HCT116 (cell line): ENCODE results near the gene SF3B4. TPM values are rescaled to one million over a fixed set of nuclear protein-coding genes. Genes with fewer than 3 reads are reported as not detected.

Experiments
- ATAC-seq: fragments of 200-7000 bp; cut with Tn5 transposase; 2 replicates; pipeline ENCODE4 v1.9.1; 2020; ENCODE audit warnings: mild to moderate bottlenecking, moderate library complexity
- BruUV-seq: library from RNA; stranded (reverse); fragments of 400-500 nt; replicated peaks from 2 replicates; lab custom pipeline; 2021; lab: Mats Ljungman, UMichigan
- CTCF ChIA-PET: fragments of 300-600 bp; sonication (Branson Sonifier 250); formaldehyde crosslinking; loops from one replicate; lab custom pipeline; 2021; ENCODE audit warnings: antibody characterized with exemption; lab: Charles Lee
- POLR2A ChIA-PET: fragments of 300-600, 350-600 bp; sonication (Branson Sonifier 250); formaldehyde crosslinking; loops from one replicate; lab custom pipeline; 2021; ENCODE audit warnings: antibody characterized with exemption; lab: Charles Lee
- RAD21 ChIA-PET, 2 experiments: fragments of 300-600 bp; sonication (Branson Sonifier 250); formaldehyde crosslinking; loops; one replicate each; lab custom pipeline; 2023; ENCODE audit warnings: low total read pairs in 2 of 2; ENCODE audit not compliant: uncharacterized antibody in 2 of 2, unreplicated experiment in 2 of 2, low non-redundant PET in 1 of 2; lab: Charles Lee
- DNase-seq: peaks from one replicate; pipeline ENCODE4 v3.0.0-alpha.2; 2010; ENCODE audit warnings: low read depth, low spot score
- H2AFZ ChIP-seq: fragments of 200-600 bp; shearing (Covaris generic), sonication (generic); 2 replicates; pipeline ENCODE4 v1.6.1; 2017; ENCODE audit warnings: low read depth, mixed run types, mixed read lengths, antibody characterized with exemption, low read length; ENCODE audit not compliant: poor library complexity, severe bottlenecking
- H3K27ac ChIP-seq: 2 replicates; pipeline ENCODE4 v1.5.1; 2012; ENCODE audit warnings: low read depth, low read length
- H3K27me3 ChIP-seq: fragments of 200-600 bp; sonication (generic); 2 replicates; pipeline ENCODE4 v1.6.1; 2016; ENCODE audit warnings: mixed run types, low read length, mixed read lengths; ENCODE audit not compliant: insufficient read depth
- H3K36me3 ChIP-seq, 2 experiments: fragments of 200-500 bp in 1 of 2; fragments of 200-600 bp in 1 of 2; sonication (Bioruptor generic) in 1 of 2; sonication (generic) in 1 of 2; 2 replicates each; pipeline versions ENCODE4 v1.5.1 to v1.6.1; 2014 to 2016; ENCODE audit warnings: low read length in 2 of 2, inconsistent platforms in 1 of 2, mixed read lengths in 1 of 2, mixed run types in 1 of 2; ENCODE audit not compliant: insufficient read depth in 2 of 2, control insufficient read depth in 1 of 2
- H3K4me1 ChIP-seq, 2 experiments: fragments of 200-600 bp in 1 of 2; sonication (generic) in 1 of 2; 2 replicates each; pipeline versions ENCODE4 v1.5.1 to v1.6.1; 2012 to 2017; ENCODE audit warnings: low read length in 2 of 2, inconsistent platforms in 1 of 2, mild to moderate bottlenecking in 1 of 2, mixed read lengths in 1 of 2, mixed run types in 1 of 2, moderate library complexity in 1 of 2; ENCODE audit not compliant: insufficient read depth in 2 of 2, control insufficient read depth in 1 of 2
- H3K4me2 ChIP-seq: fragments of 200-600 bp; sonication (generic); 2 replicates; pipeline ENCODE4 v1.6.1; 2017; ENCODE audit warnings: mixed run types, low read length, mixed read lengths
- H3K4me3 ChIP-seq, 2 experiments: fragments of 200-600 bp in 1 of 2; sonication (generic) in 1 of 2; replicated peaks in 1 of 2; 2 replicates each; pipeline ENCODE4 v1.5.1; 2011 to 2016; ENCODE audit warnings: low read length in 2 of 2, control low read depth in 1 of 2, low read depth in 1 of 2, mild to moderate bottlenecking in 1 of 2, mixed read lengths in 1 of 2, mixed run types in 1 of 2
- H3K79me2 ChIP-seq: fragments of 200-600 bp; sonication (generic); 2 replicates; pipeline ENCODE4 v1.6.1; 2017; ENCODE audit warnings: mild to moderate bottlenecking, mixed run types, low read length, moderate library complexity, mixed read lengths; ENCODE audit not compliant: insufficient read depth
- H3K9ac ChIP-seq: fragments of 200-600 bp; sonication (generic); 2 replicates; pipeline ENCODE4 v1.6.1; 2016; ENCODE audit warnings: low read length, mixed read lengths
- H3K9me2 ChIP-seq: fragments of 200-600 bp; sonication (generic), shearing (Covaris generic); 2 replicates; pipeline ENCODE4 v1.6.1; 2017; ENCODE audit warnings: mixed run types, mild to moderate bottlenecking, moderate library complexity; ENCODE audit not compliant: insufficient read depth
- H3K9me3 ChIP-seq, 2 experiments: fragments of 200-500 bp in 1 of 2; fragments of 200-600 bp in 1 of 2; sonication (Bioruptor generic) in 1 of 2; sonication (generic) in 1 of 2; 2 replicates each; pipeline ENCODE4 v1.6.1; 2014 to 2017; ENCODE audit warnings: low read length in 2 of 2, mixed read lengths in 2 of 2, inconsistent platforms in 1 of 2, low read depth in 1 of 2, mild to moderate bottlenecking in 1 of 2, mixed run types in 1 of 2, moderate library complexity in 1 of 2; ENCODE audit not compliant: control insufficient read depth in 1 of 2, insufficient read depth in 1 of 2
- H4K20me1 ChIP-seq: fragments of 200-600 bp; sonication (generic), shearing (Covaris generic); 2 replicates; pipeline ENCODE4 v1.6.1; 2017; ENCODE audit warnings: mixed run types, mild to moderate bottlenecking, moderate library complexity; ENCODE audit not compliant: insufficient read depth
- CBX3 ChIP-seq: IDR thresholded peaks from 2 replicates; pipeline ENCODE4 v1.6.1; 2012; ENCODE audit warnings: low read depth
- EGR1 ChIP-seq: IDR thresholded peaks from 2 replicates; pipeline ENCODE4 v1.6.1; 2012; ENCODE audit warnings: low read depth
- EZH2 ChIP-seq: fragments of 200-600 bp; sonication (generic); IDR thresholded peaks from 2 replicates; pipeline ENCODE4 v1.6.1; 2017; ENCODE audit warnings: antibody characterized with exemption, mixed run types
- EZH2phosphoT487 ChIP-seq: fragments of 200-600 bp; IDR thresholded peaks from 2 replicates; pipeline ENCODE4 v1.6.1; 2018; ENCODE audit warnings: antibody characterized with exemption, borderline replicate concordance
- RAD21 ChIP-seq: IDR thresholded peaks from 2 replicates; pipeline ENCODE4 v1.6.1; 2012; ENCODE audit warnings: low read depth, mild to moderate bottlenecking
- SP1 ChIP-seq: IDR thresholded peaks from 2 replicates; pipeline ENCODE4 v1.6.1; 2012; ENCODE audit warnings: low read depth
- YY1 ChIP-seq: IDR thresholded peaks from 2 replicates; pipeline ENCODE4 v1.6.1; 2011; ENCODE audit warnings: low read length, low read depth, moderate library complexity, mild to moderate bottlenecking; ENCODE audit not compliant: insufficient replicate concordance; ENCODE audit errors: extremely low read depth
- ZFX ChIP-seq: fragments of 450-650 bp; IDR thresholded peaks from 2 replicates; pipeline ENCODE4 v1.6.1; 2017
- intact Hi-C: fragments of 100-400 bp; cut with micrococcal nuclease; formaldehyde crosslinking; loops from 2 replicates; pipeline ENCODE4 v1.10.0; 2022
- total RNA-seq: library from RNA; stranded (reverse); gene quantifications from one replicate; pipeline ENCODE4 v1.2.1, GENCODE V29; 2021; ENCODE audit not compliant: unreplicated experiment
- TF ChIP-seq, protein P1 (sequence below): IDR thresholded peaks from 2 replicates; pipeline ENCODE4 v1.6.1; 2012
- TF ChIP-seq, protein P2 (sequence below): IDR thresholded peaks from 2 replicates; pipeline ENCODE4 v1.6.1; 2011; ENCODE audit warnings: mild to moderate bottlenecking, low read length, moderate library complexity; ENCODE audit not compliant: insufficient replicate concordance; ENCODE audit errors: extremely low read depth

SF3B4 gene
- total RNA-seq, 1 experiment from 2014 or later, result 88.5 TPM

DNA sequence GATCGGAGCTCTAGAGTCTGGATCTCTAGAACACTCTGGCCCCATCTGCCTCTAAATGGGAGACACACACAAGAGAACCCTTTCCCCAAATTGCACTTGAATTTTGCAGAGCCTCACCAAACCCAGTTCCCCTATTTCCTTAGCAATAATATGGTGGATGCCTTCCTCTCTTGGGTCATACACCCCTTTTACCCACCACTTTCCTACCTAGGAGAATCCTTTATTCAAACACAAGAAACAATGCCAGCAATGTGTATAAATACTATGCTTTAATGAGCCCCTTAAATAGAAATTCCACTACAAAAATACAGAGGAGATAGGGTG is 760 bp upstream of the SF3B4 start:
- CTCF ChIA-PET, result no interaction called here
- peak overlapping the region; percentile 89 for H3K27ac ChIP-seq
- no peaks in the 10 kb centered on the region for H3K27me3 ChIP-seq
- no peaks in the 10 kb centered on the region for H3K9me2 ChIP-seq
- no peak for TF ChIP-seq ZFX
- no peak for TF ChIP-seq SP1
- TF ChIP-seq, all 23 proteins: peak for 0
- Histone ChIP-seq H3K4me2 (peak overlapping the region; percentile 92), H3K9ac (peak overlapping the region; percentile 88), H3K79me2 (peaks cover 44% of the 10 kb centered on the region), H3K4me3 (peak overlapping the region; percentile 89 to 99), H3K36me3 (peaks cover 30 to 34% of the 10 kb centered on the region in 2 experiments; a peak in 3 of 4 replicates), H4K20me1 (peaks cover 5% of the 10 kb centered on the region; the same call in 1 of the 2 replicates), H3K9me3 (no peaks in the 10 kb centered on the region), H2AFZ (no peak overlapping the region), H3K4me1 (peaks cover 9 to 31% of the 10 kb centered on the region in 2 experiments; a peak in 3 of 4 replicates)
- ChIA-PET POLR2A (interaction anchor here (0.7 to 2.5 kb wide), 4 partner anchors 10 to 41 kb away, joined by 3 to 29 read pairs (median 13); a partner anchor contains a TSS), RAD21 (no interaction called here)
- intact Hi-C loops, result no loop called here
- DNase-seq (no peak), ATAC-seq (no peak)
- no TSS peak for BruUV-seq

DNA sequence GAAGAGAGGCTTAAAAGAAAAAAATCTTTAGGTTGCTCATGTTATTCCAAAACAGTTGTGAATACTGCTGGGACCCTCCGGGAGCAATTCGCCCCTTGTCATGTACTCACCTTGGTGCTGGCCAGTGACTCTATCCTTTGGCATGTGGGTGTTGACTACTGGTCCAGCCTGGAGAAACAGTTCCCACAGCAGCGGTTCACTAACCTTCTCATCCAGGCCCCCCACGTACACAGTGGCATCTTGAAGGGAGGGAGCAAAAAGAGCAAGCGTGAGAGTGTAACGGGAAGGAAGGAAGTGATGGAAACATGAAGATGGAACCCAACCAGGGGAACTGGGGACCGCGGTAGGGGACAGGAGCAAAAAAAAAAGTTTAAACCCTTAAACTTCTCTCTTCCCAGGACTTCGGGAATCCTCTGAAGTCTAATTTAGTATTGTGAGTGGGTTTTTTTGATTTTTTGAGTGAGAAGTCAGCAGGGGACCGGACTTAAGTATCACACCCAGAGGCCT is 494 bp downstream of the SF3B4 start:
- Histone ChIP-seq H3K27me3 (no peaks in the 10 kb centered on the region), H3K4me3 (peak overlapping the region; percentile 89 to 99), H2AFZ (no peak overlapping the region), H3K79me2 (peaks cover 44% of the 10 kb centered on the region), H3K9ac (peak overlapping the region; percentile 88), H3K4me1 (peaks cover 9 to 30% of the 10 kb centered on the region in 2 experiments; a peak in 3 of 4 replicates), H3K27ac (peak overlapping the region; percentile 89), H3K36me3 (peaks cover 36 to 45% of the 10 kb centered on the region in 2 experiments; a peak in 3 of 4 replicates), H3K4me2 (peak overlapping the region; percentile 92), H3K9me3 (no peaks in the 10 kb centered on the region), H3K9me2 (no peaks in the 10 kb centered on the region), H4K20me1 (peaks cover 5% of the 10 kb centered on the region; the same call in 1 of the 2 replicates)
- TF ChIP-seq EZH2, result no peak
- TF ChIP-seq, protein P1, sequence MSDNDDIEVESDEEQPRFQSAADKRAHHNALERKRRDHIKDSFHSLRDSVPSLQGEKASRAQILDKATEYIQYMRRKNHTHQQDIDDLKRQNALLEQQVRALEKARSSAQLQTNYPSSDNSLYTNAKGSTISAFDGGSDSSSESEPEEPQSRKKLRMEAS, result no peak
- TF ChIP-seq, protein P2, sequence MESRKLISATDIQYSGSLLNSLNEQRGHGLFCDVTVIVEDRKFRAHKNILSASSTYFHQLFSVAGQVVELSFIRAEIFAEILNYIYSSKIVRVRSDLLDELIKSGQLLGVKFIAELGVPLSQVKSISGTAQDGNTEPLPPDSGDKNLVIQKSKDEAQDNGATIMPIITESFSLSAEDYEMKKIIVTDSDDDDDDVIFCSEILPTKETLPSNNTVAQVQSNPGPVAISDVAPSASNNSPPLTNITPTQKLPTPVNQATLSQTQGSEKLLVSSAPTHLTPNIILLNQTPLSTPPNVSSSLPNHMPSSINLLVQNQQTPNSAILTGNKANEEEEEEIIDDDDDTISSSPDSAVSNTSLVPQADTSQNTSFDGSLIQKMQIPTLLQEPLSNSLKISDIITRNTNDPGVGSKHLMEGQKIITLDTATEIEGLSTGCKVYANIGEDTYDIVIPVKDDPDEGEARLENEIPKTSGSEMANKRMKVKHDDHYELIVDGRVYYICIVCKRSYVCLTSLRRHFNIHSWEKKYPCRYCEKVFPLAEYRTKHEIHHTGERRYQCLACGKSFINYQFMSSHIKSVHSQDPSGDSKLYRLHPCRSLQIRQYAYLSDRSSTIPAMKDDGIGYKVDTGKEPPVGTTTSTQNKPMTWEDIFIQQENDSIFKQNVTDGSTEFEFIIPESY, result no peak
- no peak for TF ChIP-seq EZH2phosphoT487
- TF ChIP-seq EGR1, result no peak
- TF ChIP-seq YY1, result no peak
- TF ChIP-seq CBX3, result no peak
- no peak for TF ChIP-seq RAD21
- ChIA-PET POLR2A (no interaction called here), RAD21 (no interaction called here), CTCF (no interaction called here)
- ATAC-seq, result 0 out of 2 replicates have a peak, but pooled peaks have one; percentile 4
- BruUV-seq, result no TSS peak
- DNase-seq, result no peak
- intact Hi-C loops, result loop anchor here (1.0 kb wide), 1 partner anchor 39 kb away; no protein-coding TSS in a partner anchor
